Mesothelial cell of epicardium (in vitro differentiated cells): Measurements from ENCODE around the gene PLIN3. TPM values are rescaled to one million over a fixed set of nuclear protein-coding genes. Genes with fewer than 3 reads are reported as not detected.
A peak's percentile ranks its signal among the peaks of the same experiment; 100 is the strongest.
"Not testable (repeated sequence)": the region's sequence is repeated elsewhere in the genome, so short reads cannot be mapped to it uniquely, and the experiment has no call there.

Experiments
- DNase-seq, 2 experiments: peaks; one replicate each; pipeline ENCODE4 v3.0.0; 2021; ENCODE audit warnings: low spot score in 2 of 2; ENCODE audit not compliant: unreplicated experiment in 2 of 2
- H3K27ac Mint-ChIP-seq: 2 replicates; pipeline ENCODE4 v1.8.0; 2021; ENCODE audit warnings: mixed read lengths
- H3K27me3 Mint-ChIP-seq: 2 replicates; pipeline ENCODE4 v1.8.0; 2021; ENCODE audit warnings: low read depth, mixed read lengths
- H3K36me3 Mint-ChIP-seq: 2 replicates; pipeline ENCODE4 v1.8.0; 2021; ENCODE audit warnings: mixed read lengths
- H3K4me1 Mint-ChIP-seq: 2 replicates; pipeline ENCODE4 v1.8.0; 2021; ENCODE audit warnings: mixed read lengths
- H3K4me3 Mint-ChIP-seq: 2 replicates; pipeline ENCODE4 v1.8.0; 2021; ENCODE audit warnings: mild to moderate bottlenecking, moderate library complexity, mixed read lengths
- H3K9me3 Mint-ChIP-seq: 2 replicates; pipeline ENCODE4 v1.8.0; 2021; ENCODE audit warnings: mixed read lengths
- total RNA-seq: library from RNA; stranded (reverse); gene quantifications from 3 replicates; pipeline ENCODE4 v1.2.1, GENCODE V29; 2021
- TF ChIP-seq, protein P1 (sequence below): fragments of 200-600 bp; sonication (generic); IDR thresholded peaks from one replicate; pipeline ENCODE4 v1.5.0; 2021; ENCODE audit warnings: antibody characterized with exemption; ENCODE audit not compliant: unreplicated experiment

Gene PLIN3
- total RNA-seq, 1 donor from 2014 or later, result 55.6 TPM

DNA sequence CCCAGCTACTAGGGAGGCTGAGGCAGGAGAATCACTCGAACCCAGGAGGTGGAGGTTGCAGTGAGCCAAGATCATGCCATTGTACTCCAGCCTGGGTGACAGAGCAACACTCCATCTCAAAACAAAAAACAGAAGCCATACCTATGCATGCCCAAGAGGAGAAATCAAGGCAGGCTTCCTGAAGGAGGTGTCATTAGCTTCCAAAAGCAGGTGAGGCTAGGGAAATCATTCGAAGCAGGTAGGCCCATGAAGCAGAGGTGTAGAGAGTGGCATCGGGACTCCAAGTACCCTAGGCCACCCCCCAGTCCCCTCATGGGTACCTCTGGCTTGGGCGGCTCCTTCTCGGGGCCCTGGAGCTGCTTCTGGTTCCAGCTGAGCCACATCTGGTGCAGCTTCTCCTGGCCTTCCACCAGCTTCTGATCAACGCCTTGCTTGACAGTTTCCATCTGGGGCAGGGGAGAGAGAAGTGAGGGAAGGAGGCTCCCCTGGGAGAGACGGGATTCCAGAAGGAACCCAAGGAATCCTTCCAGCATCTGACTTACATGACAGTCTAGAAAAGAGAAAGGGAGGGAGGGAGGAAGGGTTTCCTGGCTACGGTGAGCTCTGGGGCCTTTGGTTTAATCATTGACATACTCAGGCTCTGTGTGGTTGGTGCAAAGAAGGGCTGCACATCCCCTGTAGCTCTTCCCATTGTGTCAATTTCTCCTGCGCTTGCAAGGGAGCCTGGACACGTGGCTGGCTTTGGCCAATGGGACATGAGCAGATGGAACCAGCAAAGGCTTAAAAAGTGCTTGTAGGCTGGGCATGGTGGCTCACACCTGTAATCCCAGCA, 22.9 kb downstream of the PLIN3 start:
- Mint-ChIP-seq H3K27me3 (no peaks in the 10 kb centered on the region), H3K36me3 (peaks cover 35% of the 10 kb centered on the region), H3K27ac (no peak overlapping the region), H3K4me1 (no peaks in the 10 kb centered on the region), H3K9me3 (no peaks in the 10 kb centered on the region), H3K4me3 (no peak overlapping the region)
- TF ChIP-seq, protein P1, sequence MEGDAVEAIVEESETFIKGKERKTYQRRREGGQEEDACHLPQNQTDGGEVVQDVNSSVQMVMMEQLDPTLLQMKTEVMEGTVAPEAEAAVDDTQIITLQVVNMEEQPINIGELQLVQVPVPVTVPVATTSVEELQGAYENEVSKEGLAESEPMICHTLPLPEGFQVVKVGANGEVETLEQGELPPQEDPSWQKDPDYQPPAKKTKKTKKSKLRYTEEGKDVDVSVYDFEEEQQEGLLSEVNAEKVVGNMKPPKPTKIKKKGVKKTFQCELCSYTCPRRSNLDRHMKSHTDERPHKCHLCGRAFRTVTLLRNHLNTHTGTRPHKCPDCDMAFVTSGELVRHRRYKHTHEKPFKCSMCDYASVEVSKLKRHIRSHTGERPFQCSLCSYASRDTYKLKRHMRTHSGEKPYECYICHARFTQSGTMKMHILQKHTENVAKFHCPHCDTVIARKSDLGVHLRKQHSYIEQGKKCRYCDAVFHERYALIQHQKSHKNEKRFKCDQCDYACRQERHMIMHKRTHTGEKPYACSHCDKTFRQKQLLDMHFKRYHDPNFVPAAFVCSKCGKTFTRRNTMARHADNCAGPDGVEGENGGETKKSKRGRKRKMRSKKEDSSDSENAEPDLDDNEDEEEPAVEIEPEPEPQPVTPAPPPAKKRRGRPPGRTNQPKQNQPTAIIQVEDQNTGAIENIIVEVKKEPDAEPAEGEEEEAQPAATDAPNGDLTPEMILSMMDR, result no peak
- no peak for DNase-seq

DNA sequence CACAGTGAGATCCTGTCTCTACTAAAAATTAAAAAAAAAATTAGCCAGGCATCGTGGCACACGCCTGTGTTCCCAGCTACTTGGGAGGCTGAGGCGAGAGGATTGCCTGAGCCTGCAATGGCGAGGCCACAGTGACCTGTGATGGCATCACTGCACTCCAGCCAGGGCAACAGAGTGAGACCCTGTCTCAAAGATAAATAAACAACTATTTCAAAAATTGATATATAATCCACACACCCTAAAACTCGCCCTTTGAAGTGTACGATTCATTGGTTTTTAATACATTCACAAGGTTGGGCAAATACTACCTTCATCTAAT, 23.9 kb downstream of the PLIN3 start:
- DNase-seq, result no peak
- Mint-ChIP-seq H3K27me3 (no peaks in the 10 kb centered on the region), H3K27ac (no peak overlapping the region), H3K4me1 (no peaks in the 10 kb centered on the region), H3K9me3 (no peaks in the 10 kb centered on the region), H3K36me3 (peaks cover 42% of the 10 kb centered on the region), H3K4me3 (no peak overlapping the region)
- TF ChIP-seq, protein P1, result no peak

DNA sequence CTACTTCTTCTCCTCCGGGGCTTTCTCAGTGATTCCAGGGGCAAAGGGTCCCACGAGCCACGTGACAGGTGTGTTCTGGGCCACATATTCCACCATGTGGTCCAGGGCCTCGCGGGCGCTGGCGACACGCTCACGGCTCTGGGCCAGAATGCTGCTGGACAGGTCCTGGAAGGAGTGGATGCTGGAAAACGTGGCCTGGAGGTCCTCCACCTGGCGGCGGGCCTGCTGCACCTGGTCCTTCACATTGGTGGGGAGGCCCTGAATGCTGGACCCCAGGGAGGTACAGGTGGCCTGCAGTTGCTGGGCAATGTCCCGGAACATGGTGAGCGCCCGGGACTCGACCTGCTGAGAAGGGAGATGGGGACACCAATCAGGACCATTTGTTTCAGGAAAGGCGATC, 28.3 kb downstream of the PLIN3 start:
- no peaks in the 10 kb centered on the region for H3K27me3 Mint-ChIP-seq
- no peak overlapping the region for H3K27ac Mint-ChIP-seq
- no peaks in the 10 kb centered on the region for H3K4me1 Mint-ChIP-seq
- H3K4me3 Mint-ChIP-seq, result no peak overlapping the region
- H3K36me3 Mint-ChIP-seq, result peaks cover 35% of the 10 kb centered on the region
- no peak for DNase-seq
- no peaks in the 10 kb centered on the region for H3K9me3 Mint-ChIP-seq
- TF ChIP-seq, protein P1, result no peak

DNA sequence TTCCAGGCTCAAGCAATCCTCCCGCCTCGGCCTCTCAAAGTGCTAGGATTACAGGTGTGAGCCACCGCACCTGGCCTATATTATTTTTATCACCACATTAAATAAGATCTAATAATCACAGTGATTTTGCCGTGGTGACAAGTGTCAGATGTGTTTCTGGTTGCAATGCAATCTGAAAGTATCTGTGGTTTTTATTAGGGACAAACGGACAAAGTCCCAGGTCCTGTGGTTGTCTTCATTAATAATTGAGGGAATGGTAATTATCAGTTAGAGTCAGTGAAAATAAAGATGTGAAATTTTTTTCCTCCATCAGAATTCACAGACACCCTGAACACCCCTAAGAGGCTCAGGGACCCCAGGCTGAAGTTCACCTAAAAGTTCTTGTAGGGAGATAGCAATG, 34.7 kb downstream of the PLIN3 start:
- TF ChIP-seq, protein P1, result no peak
- Mint-ChIP-seq H3K9me3 (no peaks in the 10 kb centered on the region), H3K27me3 (no peaks in the 10 kb centered on the region), H3K27ac (peak overlapping the region; percentile 30), H3K4me3 (peak overlapping the region; percentile 54), H3K4me1 (peaks cover 8% of the 10 kb centered on the region), H3K36me3 (peaks cover 5% of the 10 kb centered on the region)
- DNase-seq, result no peak

DNA sequence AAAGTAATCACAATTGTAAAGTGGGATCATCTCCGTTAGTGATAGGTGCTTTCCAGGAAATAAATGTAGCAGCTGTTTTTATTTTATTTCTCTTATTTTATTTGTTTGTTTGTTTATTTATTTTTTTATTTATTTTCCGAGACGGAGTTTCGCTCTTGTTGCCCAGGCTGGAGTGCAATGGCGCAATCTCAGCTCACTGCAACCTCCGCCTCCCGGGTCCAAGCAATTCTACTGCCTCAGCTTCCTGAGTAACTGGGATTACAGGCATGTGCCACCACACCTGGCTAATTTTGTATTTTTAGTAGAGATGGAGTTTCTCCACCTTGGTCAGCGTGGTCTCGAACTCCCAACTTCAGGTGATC, 35.5 kb downstream of the PLIN3 start:
- Mint-ChIP-seq H3K27ac (peak overlapping the region; percentile 43), H3K4me3 (peak overlapping the region; percentile 72)
- H3K27me3 Mint-ChIP-seq, H3K9me3 Mint-ChIP-seq, H3K4me1 Mint-ChIP-seq, H3K36me3 Mint-ChIP-seq, DNase-seq: not testable (repeated sequence)

DNA sequence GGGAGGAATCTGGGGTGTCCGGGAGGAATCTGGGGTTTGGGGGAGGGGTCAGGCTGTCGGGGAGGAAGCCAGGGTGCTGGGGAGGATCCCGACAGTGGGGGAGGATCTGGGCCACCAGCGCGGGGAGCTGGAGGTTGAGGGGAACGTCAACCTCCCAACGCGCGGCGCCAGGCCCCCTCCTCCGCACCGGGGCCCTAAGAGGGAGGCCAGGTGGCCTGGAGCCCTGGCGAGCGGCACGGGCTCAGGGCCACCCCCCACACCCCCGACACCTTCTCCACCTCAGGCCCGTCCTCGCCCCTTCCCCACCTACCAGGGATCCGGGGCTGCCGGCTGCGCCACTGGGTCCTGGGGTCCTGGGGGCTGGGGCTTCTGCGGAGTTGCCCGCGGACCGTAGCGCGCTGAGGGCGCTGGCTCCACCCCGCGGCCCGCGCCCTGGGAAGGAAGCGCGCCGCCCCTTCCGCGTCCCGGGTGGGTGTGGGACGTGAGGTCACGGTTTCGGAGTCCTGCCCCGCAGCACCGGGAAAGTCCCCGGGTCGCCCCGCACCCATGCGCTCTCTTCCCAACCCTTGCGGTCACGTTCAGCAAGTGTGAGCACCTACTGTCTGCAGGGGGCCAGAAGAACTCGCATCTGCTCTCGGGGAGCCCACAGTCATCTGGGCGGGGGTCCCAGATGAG, 36.0 kb downstream of the PLIN3 start, which contains the start of gene TICAM1:
Gene TICAM1 (minus strand): TSS at position 409 of the 675 bp plus-strand sequence. CDS start 13,335 bp downstream, outside the sequence.
- Mint-ChIP-seq H3K4me1 (peaks cover 8% of the 10 kb centered on the region), H3K36me3 (no peaks in the 10 kb centered on the region), H3K9me3 (no peaks in the 10 kb centered on the region), H3K27ac (peak within 1 kb of the TSS; percentile 70), H3K4me3 (peak within 1 kb of the TSS; percentile 72), H3K27me3 (no peaks in the 10 kb centered on the region)
- TF ChIP-seq, protein P1, result no peak
- DNase-seq, result peak in 1 of 2 experiments; percentile 61
